Keratinocyte (primary cell): Measurements from ENCODE around the gene KCNE1. TPM values are rescaled to one million over a fixed set of nuclear protein-coding genes. Genes with fewer than 3 reads are reported as not detected.

Source experiments
- DNase-seq: peaks from one replicate; pipeline ENCODE4 v3.0.0-alpha.2; 2011; ENCODE audit warnings: low read depth, missing footprints, low spot score
- FAIRE-seq: peaks from 2 replicates; lab custom pipeline; 2011; peaks lifted over from hg19 to GRCh38; lab: Jason Lieb, UNC
- H2AFZ ChIP-seq: 2 replicates; pipeline ENCODE4 v1.6.0; 2012; ENCODE audit warnings: low read length, control low read depth, inconsistent platforms; ENCODE audit not compliant: control insufficient read depth
- H3K27ac ChIP-seq: 2 replicates; pipeline ENCODE4 v1.5.1; 2011; ENCODE audit warnings: low read length; ENCODE audit not compliant: control insufficient read depth, insufficient read depth
- H3K27me3 ChIP-seq: 3 replicates; pipeline ENCODE4 v1.6.0; 2011; ENCODE audit warnings: low read length; ENCODE audit not compliant: control insufficient read depth, insufficient read depth; ENCODE audit errors: extremely low read depth
- H3K36me3 ChIP-seq, 2 experiments: 2 replicates in 1 of 2; 3 replicates in 1 of 2; pipeline ENCODE4 v1.5.1; 2011; ENCODE audit warnings: low read length in 2 of 2, mild to moderate bottlenecking in 1 of 2; ENCODE audit not compliant: control insufficient read depth in 2 of 2, insufficient read depth in 2 of 2; ENCODE audit errors: extremely low read depth in 1 of 2
- H3K4me1 ChIP-seq: 3 replicates; pipeline ENCODE4 v1.5.1; 2011; ENCODE audit warnings: low read length; ENCODE audit not compliant: control insufficient read depth, insufficient read depth; ENCODE audit errors: extremely low read depth
- H3K4me2 ChIP-seq: 3 replicates; pipeline ENCODE4 v1.6.0; 2011; ENCODE audit warnings: low read depth, low read length; ENCODE audit not compliant: control insufficient read depth, insufficient read depth; ENCODE audit errors: extremely low read depth
- H3K4me3 ChIP-seq, 3 experiments: fragments of 200-600 bp in 1 of 3; sonication (generic) in 1 of 3; 2 replicates in 2 of 3; 3 replicates in 1 of 3; pipeline ENCODE4 v1.5.1; 2011 to 2016; ENCODE audit warnings: low read length in 3 of 3, mild to moderate bottlenecking in 3 of 3, control low read depth in 2 of 3, inconsistent platforms in 1 of 3, low read depth in 1 of 3, mixed read lengths in 1 of 3, mixed run types in 1 of 3, moderate library complexity in 1 of 3; ENCODE audit not compliant: control insufficient read depth in 2 of 3, insufficient read depth in 2 of 3; ENCODE audit errors: extremely low read depth in 1 of 3
- H3K79me2 ChIP-seq: 2 replicates; pipeline ENCODE4 v1.6.0; 2012; ENCODE audit warnings: low read length; ENCODE audit not compliant: control insufficient read depth, insufficient read depth
- H3K9ac ChIP-seq: 3 replicates; pipeline ENCODE4 v1.6.0; 2011; ENCODE audit warnings: low read length; ENCODE audit not compliant: control insufficient read depth, insufficient read depth; ENCODE audit errors: extremely low read depth
- H3K9me1 ChIP-seq: 3 replicates; pipeline ENCODE4 v1.6.0; 2011; ENCODE audit warnings: low read length; ENCODE audit not compliant: control insufficient read depth, insufficient read depth; ENCODE audit errors: extremely low read depth
- H3K9me3 ChIP-seq: 2 replicates; pipeline ENCODE4 v1.5.1; 2012; ENCODE audit warnings: low read depth, low read length; ENCODE audit not compliant: control insufficient read depth
- H4K20me1 ChIP-seq: 3 replicates; pipeline ENCODE4 v1.6.0; 2011; ENCODE audit warnings: low read length; ENCODE audit not compliant: control insufficient read depth, insufficient read depth; ENCODE audit errors: extremely low read depth
- EZH2 ChIP-seq: IDR thresholded peaks from one replicate; pipeline ENCODE4 v1.6.1; 2012; ENCODE audit warnings: inconsistent platforms, mild to moderate bottlenecking, low read length, moderate library complexity
- dilution Hi-C: fragments of 300-500 bp; cut with MboI; formaldehyde crosslinking; loops from one replicate; pipeline ENCODE4 v1.7.0; 2020; ENCODE audit warnings: low sequenced_read_pairs; ENCODE audit not compliant: extremely low pct_ligation_motif_present
- polyA plus RNA-seq, 5 experiments: library from polyadenylated mRNA; depleted of rRNA in 3 of 5; stranded (reverse) in 3 of 5; stranded (forward) in 1 of 5; unstranded in 1 of 5; fragments of >200 nt; gene quantifications; 1 replicate in 1 of 5; 2 replicates in 3 of 5; 3 replicates in 1 of 5; pipeline versions ENCODE4 v1.2.1 to v1.2.3, GENCODE V29; 2011 to 2012; ENCODE audit warnings: missing spikeins in 2 of 5, low read depth in 1 of 5, low replicate concordance in 1 of 5
- TF ChIP-seq, protein P1 (sequence below), 3 experiments: IDR thresholded peaks in 1 of 3; conservative IDR thresholded peaks in 1 of 3; optimal IDR thresholded peaks in 1 of 3; 2 replicates in 2 of 3; 3 replicates in 1 of 3; pipeline versions ENCODE3 to v1.5.1; 2011; ENCODE audit warnings: low read length in 3 of 3, mild to moderate bottlenecking in 3 of 3, moderate library complexity in 2 of 3, control low read depth in 1 of 3, inconsistent platforms in 1 of 3; ENCODE audit not compliant: insufficient read depth in 2 of 3; ENCODE audit errors: extremely low read depth in 1 of 3

The KCNE1 gene
- polyA plus RNA-seq, 1 donor (not counting 4 experiments of a cell fraction or from before 2014, with no cell fraction given), result 0.08 TPM

DNA sequence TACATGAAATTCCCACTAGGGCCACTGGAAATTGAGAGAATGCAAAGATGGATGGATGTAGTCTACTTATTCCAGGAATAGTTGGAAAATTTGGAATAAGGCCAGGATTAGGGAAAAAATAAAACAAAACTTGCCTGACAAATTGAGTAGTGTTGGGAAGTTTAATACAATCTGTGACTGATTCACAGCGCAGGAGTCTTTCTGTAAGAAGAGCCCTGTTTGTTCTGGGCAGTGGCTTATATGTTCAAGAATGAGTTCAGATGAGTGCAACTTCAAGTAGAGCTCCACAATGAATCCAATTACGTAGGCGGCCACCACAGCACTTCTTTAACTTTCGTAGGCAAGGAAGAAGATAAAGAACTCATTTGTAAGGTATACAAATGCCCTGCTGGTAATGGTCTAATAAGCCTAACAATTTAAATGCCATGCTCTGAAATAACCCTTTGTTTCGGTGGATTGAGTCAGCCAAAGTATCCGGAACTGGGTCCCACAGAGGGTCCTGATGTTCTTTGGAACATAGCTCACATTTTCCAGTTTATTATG lies 47.1 kb upstream of the KCNE1 start:
- DNase-seq (no peak), FAIRE-seq (no peak)
- no peak overlapping the region for H3K4me3 ChIP-seq
- H3K9me3 ChIP-seq, result peaks cover 2% of the 10 kb centered on the region
- peaks cover 13% of the 10 kb centered on the region for H3K4me1 ChIP-seq
- H3K4me2 ChIP-seq, result no peak overlapping the region
- H3K27me3 ChIP-seq, result no peaks in the 10 kb centered on the region
- no peak overlapping the region for H2AFZ ChIP-seq
- H3K9ac ChIP-seq, result no peak overlapping the region
- no peak overlapping the region for H3K27ac ChIP-seq
- dilution Hi-C loops, result no loop called here
- H4K20me1 ChIP-seq, result no peaks in the 10 kb centered on the region
- no peaks in the 10 kb centered on the region for H3K79me2 ChIP-seq
- no peaks in the 10 kb centered on the region for H3K36me3 ChIP-seq
- TF ChIP-seq, protein P1, sequence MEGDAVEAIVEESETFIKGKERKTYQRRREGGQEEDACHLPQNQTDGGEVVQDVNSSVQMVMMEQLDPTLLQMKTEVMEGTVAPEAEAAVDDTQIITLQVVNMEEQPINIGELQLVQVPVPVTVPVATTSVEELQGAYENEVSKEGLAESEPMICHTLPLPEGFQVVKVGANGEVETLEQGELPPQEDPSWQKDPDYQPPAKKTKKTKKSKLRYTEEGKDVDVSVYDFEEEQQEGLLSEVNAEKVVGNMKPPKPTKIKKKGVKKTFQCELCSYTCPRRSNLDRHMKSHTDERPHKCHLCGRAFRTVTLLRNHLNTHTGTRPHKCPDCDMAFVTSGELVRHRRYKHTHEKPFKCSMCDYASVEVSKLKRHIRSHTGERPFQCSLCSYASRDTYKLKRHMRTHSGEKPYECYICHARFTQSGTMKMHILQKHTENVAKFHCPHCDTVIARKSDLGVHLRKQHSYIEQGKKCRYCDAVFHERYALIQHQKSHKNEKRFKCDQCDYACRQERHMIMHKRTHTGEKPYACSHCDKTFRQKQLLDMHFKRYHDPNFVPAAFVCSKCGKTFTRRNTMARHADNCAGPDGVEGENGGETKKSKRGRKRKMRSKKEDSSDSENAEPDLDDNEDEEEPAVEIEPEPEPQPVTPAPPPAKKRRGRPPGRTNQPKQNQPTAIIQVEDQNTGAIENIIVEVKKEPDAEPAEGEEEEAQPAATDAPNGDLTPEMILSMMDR (optimal IDR thresholded peaks at IDR 0.05 in 1 of 3, IDR thresholded peaks at IDR 0.05 in 1 of 3, conservative IDR thresholded peaks at IDR 0.05 in 1 of 3; ENCODE audit: extremely low read depth in 1 of 3, insufficient read depth in 2 of 3, low read length in 3 of 3), result no peak
- no peak for TF ChIP-seq EZH2
- H3K9me1 ChIP-seq, result no peaks in the 10 kb centered on the region

DNA sequence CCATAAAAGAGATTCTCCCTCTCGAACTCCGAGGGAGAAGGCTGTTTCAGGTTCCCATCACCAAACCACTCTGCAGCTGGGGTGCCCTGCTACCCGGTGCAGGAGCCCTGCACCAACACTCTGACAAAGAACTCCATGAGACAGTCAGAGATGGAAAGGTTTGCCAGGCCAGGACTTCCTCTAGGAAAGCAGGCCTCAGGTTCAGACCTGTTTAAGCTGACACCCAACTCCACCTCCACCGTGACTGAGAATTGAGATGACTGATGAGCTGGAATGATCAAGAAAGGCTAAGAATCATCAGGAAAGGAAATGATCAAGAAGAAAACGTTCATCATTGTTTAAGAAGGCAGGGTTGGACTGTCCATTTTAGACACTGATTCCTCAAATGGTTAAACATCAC lies 46.2 kb upstream of the KCNE1 start:
- Histone ChIP-seq H3K27ac (no peak overlapping the region), H3K9ac (no peak overlapping the region), H4K20me1 (no peaks in the 10 kb centered on the region), H3K36me3 (no peaks in the 10 kb centered on the region), H3K27me3 (no peaks in the 10 kb centered on the region), H2AFZ (no peak overlapping the region), H3K4me2 (peak overlapping the region; percentile 52), H3K4me1 (peaks cover 20% of the 10 kb centered on the region), H3K9me3 (peaks cover 2% of the 10 kb centered on the region), H3K79me2 (no peaks in the 10 kb centered on the region), H3K4me3 (no peak overlapping the region), H3K9me1 (no peaks in the 10 kb centered on the region)
- DNase-seq (no peak), FAIRE-seq (peak; percentile 99)
- TF ChIP-seq, protein P1 (optimal IDR thresholded peaks at IDR 0.05 in 1 of 3, IDR thresholded peaks at IDR 0.05 in 1 of 3, conservative IDR thresholded peaks at IDR 0.05 in 1 of 3; ENCODE audit: extremely low read depth in 1 of 3, insufficient read depth in 2 of 3, low read length in 3 of 3), result no peak
- TF ChIP-seq EZH2, result no peak
- dilution Hi-C loops, result no loop called here
